ENCODE data around the gene JSRP1. TPM values are rescaled to one million over a fixed set of nuclear protein-coding genes. Genes with fewer than 3 reads are reported as not detected.

The JSRP1 gene
- total RNA-seq, 2 experiments from 2014 or later = 0.56 to 0.58 TPM

- POLR2A ChIA-PET = interaction anchor here (1.0 to 2.2 kb wide), 3 partner anchors 8 to 11 kb away, joined by 3 to 16 read pairs (median 4); no protein-coding TSS in a partner anchor
- no peak overlapping the region for H3K27ac ChIP-seq (ENCODE audit: low read depth in 1 of 2, low read length in 2 of 2)
- DNase-seq = no peak
- peaks cover 5% of the 10 kb centered on the region for H3K4me1 Mint-ChIP-seq (ENCODE audit: low read depth)
- H3K9me3 Mint-ChIP-seq = no peaks in the 10 kb centered on the region
- TF ChIP-seq, protein P1, sequence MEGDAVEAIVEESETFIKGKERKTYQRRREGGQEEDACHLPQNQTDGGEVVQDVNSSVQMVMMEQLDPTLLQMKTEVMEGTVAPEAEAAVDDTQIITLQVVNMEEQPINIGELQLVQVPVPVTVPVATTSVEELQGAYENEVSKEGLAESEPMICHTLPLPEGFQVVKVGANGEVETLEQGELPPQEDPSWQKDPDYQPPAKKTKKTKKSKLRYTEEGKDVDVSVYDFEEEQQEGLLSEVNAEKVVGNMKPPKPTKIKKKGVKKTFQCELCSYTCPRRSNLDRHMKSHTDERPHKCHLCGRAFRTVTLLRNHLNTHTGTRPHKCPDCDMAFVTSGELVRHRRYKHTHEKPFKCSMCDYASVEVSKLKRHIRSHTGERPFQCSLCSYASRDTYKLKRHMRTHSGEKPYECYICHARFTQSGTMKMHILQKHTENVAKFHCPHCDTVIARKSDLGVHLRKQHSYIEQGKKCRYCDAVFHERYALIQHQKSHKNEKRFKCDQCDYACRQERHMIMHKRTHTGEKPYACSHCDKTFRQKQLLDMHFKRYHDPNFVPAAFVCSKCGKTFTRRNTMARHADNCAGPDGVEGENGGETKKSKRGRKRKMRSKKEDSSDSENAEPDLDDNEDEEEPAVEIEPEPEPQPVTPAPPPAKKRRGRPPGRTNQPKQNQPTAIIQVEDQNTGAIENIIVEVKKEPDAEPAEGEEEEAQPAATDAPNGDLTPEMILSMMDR (IDR thresholded peaks at IDR 0.05) = no peak
- peaks cover 44% of the 10 kb centered on the region for H3K4me1 ChIP-seq (ENCODE audit: insufficient read depth, low read length)
- no peak overlapping the region for H3K4me3 Mint-ChIP-seq
- no peak overlapping the region for H3K4me3 ChIP-seq (ENCODE audit: low read length)
- no peak for ATAC-seq (ENCODE audit: poor library complexity)
- H3K36me3 ChIP-seq (ENCODE audit: insufficient read depth, low read length) = peaks cover 54% of the 10 kb centered on the region
- H3K36me3 Mint-ChIP-seq (ENCODE audit: low read depth) = peaks cover 34% of the 10 kb centered on the region
- CTCF ChIA-PET = no interaction called here
- peaks cover 0 to 11% of the 10 kb centered on the region in 2 experiments for H3K9me3 ChIP-seq (ENCODE audit: control insufficient read depth in 1 of 2, insufficient read depth in 1 of 2, low read length in 2 of 2)
- peaks cover 23 to 26% of the 10 kb centered on the region in 2 experiments for H3K27me3 ChIP-seq (ENCODE audit: control insufficient read depth in 1 of 2, insufficient read depth in 2 of 2, low read length in 2 of 2)
- H3K27me3 Mint-ChIP-seq = no peaks in the 10 kb centered on the region
- no peak overlapping the region for H3K27ac Mint-ChIP-seq
- intact Hi-C loops (cut with DNase I, micrococcal nuclease) = no loop called here
These were observed 7.8 kb downstream of the JSRP1 start for GRCh38 chr19:2248136-2249009.

- H3K36me3 ChIP-seq (ENCODE audit: insufficient read depth, low read length) = peaks cover 63% of the 10 kb centered on the region
- H3K4me3 Mint-ChIP-seq = no peak overlapping the region
- no peaks in the 10 kb centered on the region for H3K27me3 Mint-ChIP-seq
- no peak for ATAC-seq (ENCODE audit: poor library complexity)
- no peak overlapping the region for H3K27ac ChIP-seq (ENCODE audit: low read depth in 1 of 2, low read length in 2 of 2)
- DNase-seq = no peak
- no peak overlapping the region for H3K4me3 ChIP-seq (ENCODE audit: low read length)
- H3K4me1 ChIP-seq (ENCODE audit: insufficient read depth, low read length) = peaks cover 44% of the 10 kb centered on the region
- peaks cover 0 to 5% of the 10 kb centered on the region in 2 experiments for H3K9me3 ChIP-seq (ENCODE audit: control insufficient read depth in 1 of 2, insufficient read depth in 1 of 2, low read length in 2 of 2)
- intact Hi-C loops (cut with DNase I, micrococcal nuclease) = no loop called here
- TF ChIP-seq, protein P1 (IDR thresholded peaks at IDR 0.05) = no peak
- peaks cover 38% of the 10 kb centered on the region for H3K36me3 Mint-ChIP-seq (ENCODE audit: low read depth)
- no peak overlapping the region for H3K27ac Mint-ChIP-seq
- peaks cover 4% of the 10 kb centered on the region for H3K4me1 Mint-ChIP-seq (ENCODE audit: low read depth)
- H3K9me3 Mint-ChIP-seq = no peaks in the 10 kb centered on the region
- POLR2A ChIA-PET = no interaction called here
- CTCF ChIA-PET = no interaction called here
- H3K27me3 ChIP-seq (ENCODE audit: control insufficient read depth in 1 of 2, insufficient read depth in 2 of 2, low read length in 2 of 2) = peaks cover 20 to 23% of the 10 kb centered on the region in 2 experiments
These were observed 8.7 kb downstream of the JSRP1 start for GRCh38 chr19:2247433-2248101.

DNA sequence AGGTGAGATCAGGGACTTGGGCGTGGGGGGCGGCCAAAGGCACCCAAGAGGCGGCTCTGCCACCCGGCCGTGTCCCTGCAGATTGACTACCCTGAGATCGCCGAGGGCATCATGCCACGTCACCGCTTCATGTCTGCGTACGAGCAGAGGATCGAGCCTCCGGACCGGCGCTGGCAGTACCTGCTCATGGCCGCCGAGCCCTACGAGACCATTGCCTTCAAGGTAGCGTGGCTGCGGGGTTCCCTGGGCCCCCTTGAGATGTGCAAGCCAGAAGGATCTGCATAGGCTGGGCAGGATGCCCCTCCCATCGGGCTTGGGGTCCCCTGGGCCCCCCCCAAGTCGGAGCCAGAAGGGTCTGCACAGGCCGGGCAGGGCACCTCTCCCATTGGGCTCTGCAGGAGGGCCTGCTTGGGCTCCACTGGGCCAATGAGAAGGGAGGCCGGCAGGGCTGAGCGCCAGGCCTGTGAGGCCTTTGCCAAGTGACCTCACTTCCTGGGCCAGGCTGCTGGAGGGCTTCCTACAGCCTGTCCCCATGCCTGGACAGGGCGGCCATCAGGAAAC lies 9.3 kb downstream of the JSRP1 start:
- Mint-ChIP-seq H3K4me1 (ENCODE audit: low read depth) (peaks cover 9% of the 10 kb centered on the region), H3K27ac (no peak overlapping the region), H3K36me3 (ENCODE audit: low read depth) (peaks cover 42% of the 10 kb centered on the region), H3K27me3 (no peaks in the 10 kb centered on the region), H3K9me3 (no peaks in the 10 kb centered on the region), H3K4me3 (no peak overlapping the region)
- intact Hi-C loops (cut with DNase I, micrococcal nuclease) = no loop called here
- peaks cover 69% of the 10 kb centered on the region for H3K36me3 ChIP-seq (ENCODE audit: insufficient read depth, low read length)
- TF ChIP-seq, protein P1 (IDR thresholded peaks at IDR 0.05) = no peak
- CTCF ChIA-PET = no interaction called here
- DNase-seq (no peak), ATAC-seq (ENCODE audit: poor library complexity) (no peak)
- H3K4me3 ChIP-seq (ENCODE audit: low read length) = no peak overlapping the region
- H3K9me3 ChIP-seq (ENCODE audit: control insufficient read depth in 1 of 2, insufficient read depth in 1 of 2, low read length in 2 of 2) = peaks cover 0 to 5% of the 10 kb centered on the region in 2 experiments
- POLR2A ChIA-PET = no interaction called here
- no peak overlapping the region for H3K27ac ChIP-seq (ENCODE audit: low read depth in 1 of 2, low read length in 2 of 2)
- H3K27me3 ChIP-seq (ENCODE audit: control insufficient read depth in 1 of 2, insufficient read depth in 2 of 2, low read length in 2 of 2) = peaks cover 13 to 16% of the 10 kb centered on the region in 2 experiments
- H3K4me1 ChIP-seq (ENCODE audit: insufficient read depth, low read length) = peaks cover 44% of the 10 kb centered on the region

All from CD4-positive, alpha-beta T cell (primary cell).